SK-N-SH (cell line): ENCODE results near the gene KCNIP4.

Source experiments
- TF ChIP-seq, protein P1 (sequence below): fragments of 200-600 bp; sonication (generic); IDR thresholded peaks from 2 replicates; pipeline ENCODE4 v1.6.1; 2017; ENCODE audit warnings: antibody characterized with exemption, mild to moderate bottlenecking, moderate library complexity
- TF ChIP-seq, protein P2 (sequence below): IDR thresholded peaks from 2 replicates; pipeline ENCODE4 v1.4.0; 2012; ENCODE audit warnings: low read depth
- TF ChIP-seq, protein P3 (sequence below): IDR thresholded peaks from 2 replicates; pipeline ENCODE4 v1.4.0; 2012; ENCODE audit warnings: low read depth, borderline replicate concordance

DNA sequence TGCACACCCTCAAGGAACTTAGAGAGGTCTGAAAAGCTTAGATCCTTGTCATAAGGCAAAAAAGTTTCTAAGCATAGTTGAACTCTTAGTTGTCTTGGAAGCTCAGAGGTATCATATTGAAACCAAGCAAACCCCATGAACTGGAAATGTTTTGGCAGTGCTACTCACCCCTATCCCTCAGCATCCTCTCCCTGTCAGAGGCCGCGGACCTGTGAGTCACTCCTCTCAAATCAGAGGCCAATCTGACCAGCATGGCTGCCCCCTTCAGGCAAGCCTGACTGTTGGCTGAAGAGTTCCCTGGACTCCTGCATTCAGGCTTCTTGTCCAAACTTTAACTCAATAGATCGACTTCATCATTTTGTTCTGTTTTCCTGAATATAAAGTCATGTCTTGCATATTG is 69.4 kb downstream of the KCNIP4 start:
- TF ChIP-seq, protein P1, sequence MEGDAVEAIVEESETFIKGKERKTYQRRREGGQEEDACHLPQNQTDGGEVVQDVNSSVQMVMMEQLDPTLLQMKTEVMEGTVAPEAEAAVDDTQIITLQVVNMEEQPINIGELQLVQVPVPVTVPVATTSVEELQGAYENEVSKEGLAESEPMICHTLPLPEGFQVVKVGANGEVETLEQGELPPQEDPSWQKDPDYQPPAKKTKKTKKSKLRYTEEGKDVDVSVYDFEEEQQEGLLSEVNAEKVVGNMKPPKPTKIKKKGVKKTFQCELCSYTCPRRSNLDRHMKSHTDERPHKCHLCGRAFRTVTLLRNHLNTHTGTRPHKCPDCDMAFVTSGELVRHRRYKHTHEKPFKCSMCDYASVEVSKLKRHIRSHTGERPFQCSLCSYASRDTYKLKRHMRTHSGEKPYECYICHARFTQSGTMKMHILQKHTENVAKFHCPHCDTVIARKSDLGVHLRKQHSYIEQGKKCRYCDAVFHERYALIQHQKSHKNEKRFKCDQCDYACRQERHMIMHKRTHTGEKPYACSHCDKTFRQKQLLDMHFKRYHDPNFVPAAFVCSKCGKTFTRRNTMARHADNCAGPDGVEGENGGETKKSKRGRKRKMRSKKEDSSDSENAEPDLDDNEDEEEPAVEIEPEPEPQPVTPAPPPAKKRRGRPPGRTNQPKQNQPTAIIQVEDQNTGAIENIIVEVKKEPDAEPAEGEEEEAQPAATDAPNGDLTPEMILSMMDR = peak; percentile 50
- TF ChIP-seq, protein P2, sequence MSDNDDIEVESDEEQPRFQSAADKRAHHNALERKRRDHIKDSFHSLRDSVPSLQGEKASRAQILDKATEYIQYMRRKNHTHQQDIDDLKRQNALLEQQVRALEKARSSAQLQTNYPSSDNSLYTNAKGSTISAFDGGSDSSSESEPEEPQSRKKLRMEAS = no peak
- TF ChIP-seq, protein P3, sequence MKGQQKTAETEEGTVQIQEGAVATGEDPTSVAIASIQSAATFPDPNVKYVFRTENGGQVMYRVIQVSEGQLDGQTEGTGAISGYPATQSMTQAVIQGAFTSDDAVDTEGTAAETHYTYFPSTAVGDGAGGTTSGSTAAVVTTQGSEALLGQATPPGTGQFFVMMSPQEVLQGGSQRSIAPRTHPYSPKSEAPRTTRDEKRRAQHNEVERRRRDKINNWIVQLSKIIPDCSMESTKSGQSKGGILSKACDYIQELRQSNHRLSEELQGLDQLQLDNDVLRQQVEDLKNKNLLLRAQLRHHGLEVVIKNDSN = no peak
